Subcutaneous abdominal adipose tissue (tissue), 5 donors: Measurements from ENCODE around the gene PSTPIP2.

Experiments
- H3K27ac ChIP-seq: one replicate; pipeline ENCODE4 v1.7.0; 2013; ENCODE audit warnings: low read depth, mild to moderate bottlenecking, inconsistent platforms, low read length, moderate library complexity
- H3K27me3 ChIP-seq, 5 donors: one replicate each; pipeline ENCODE4 v1.7.0; 2013; ENCODE audit warnings: low read length in 5 of 5, inconsistent platforms in 1 of 5; ENCODE audit not compliant: control insufficient read depth in 5 of 5, insufficient read depth in 4 of 5
- H3K36me3 ChIP-seq, 5 donors: one replicate each; pipeline ENCODE4 v1.7.0; 2013; ENCODE audit warnings: low read length in 5 of 5; ENCODE audit not compliant: control insufficient read depth in 5 of 5, insufficient read depth in 5 of 5
- H3K4me1 ChIP-seq, 5 donors: one replicate each; pipeline ENCODE4 v1.7.0; 2013; ENCODE audit warnings: low read length in 5 of 5, mild to moderate bottlenecking in 3 of 5, moderate library complexity in 1 of 5; ENCODE audit not compliant: control insufficient read depth in 5 of 5, insufficient read depth in 5 of 5
- H3K4me3 ChIP-seq, 5 donors: one replicate each; pipeline ENCODE4 v1.7.0; 2013; ENCODE audit warnings: low read length in 5 of 5, low read depth in 1 of 5
- H3K9ac ChIP-seq, 5 donors: one replicate each; pipeline ENCODE4 v1.7.0; 2013; ENCODE audit warnings: low read length in 5 of 5, mild to moderate bottlenecking in 4 of 5, moderate library complexity in 3 of 5
- H3K9me3 ChIP-seq, 5 donors: one replicate each; pipeline ENCODE4 v1.7.0; 2013; ENCODE audit warnings: low read length in 5 of 5; ENCODE audit not compliant: control insufficient read depth in 5 of 5
- donor health status: healthy.
- donor health status: healthy.
- donor health status: healthy.
- donor health status: healthy.
- donor health status: healthy.

Gene PSTPIP2

GRCh38 chr18:46040747-46041104 is 31.3 kb downstream of the PSTPIP2 start:
- H3K27ac ChIP-seq, result no peak overlapping the region
- no peak overlapping the region for H3K9ac ChIP-seq
- H3K27me3 ChIP-seq, result no peaks in the 10 kb centered on the region
- no peak overlapping the region for H3K4me3 ChIP-seq
- H3K9me3 ChIP-seq, result no peaks in the 10 kb centered on the region
- peaks cover 0 to 7% (median 0%) of the 10 kb centered on the region in 5 donors for H3K4me1 ChIP-seq
- peaks cover 0 to 3% (median 0%) of the 10 kb centered on the region in 5 donors for H3K36me3 ChIP-seq

DNA sequence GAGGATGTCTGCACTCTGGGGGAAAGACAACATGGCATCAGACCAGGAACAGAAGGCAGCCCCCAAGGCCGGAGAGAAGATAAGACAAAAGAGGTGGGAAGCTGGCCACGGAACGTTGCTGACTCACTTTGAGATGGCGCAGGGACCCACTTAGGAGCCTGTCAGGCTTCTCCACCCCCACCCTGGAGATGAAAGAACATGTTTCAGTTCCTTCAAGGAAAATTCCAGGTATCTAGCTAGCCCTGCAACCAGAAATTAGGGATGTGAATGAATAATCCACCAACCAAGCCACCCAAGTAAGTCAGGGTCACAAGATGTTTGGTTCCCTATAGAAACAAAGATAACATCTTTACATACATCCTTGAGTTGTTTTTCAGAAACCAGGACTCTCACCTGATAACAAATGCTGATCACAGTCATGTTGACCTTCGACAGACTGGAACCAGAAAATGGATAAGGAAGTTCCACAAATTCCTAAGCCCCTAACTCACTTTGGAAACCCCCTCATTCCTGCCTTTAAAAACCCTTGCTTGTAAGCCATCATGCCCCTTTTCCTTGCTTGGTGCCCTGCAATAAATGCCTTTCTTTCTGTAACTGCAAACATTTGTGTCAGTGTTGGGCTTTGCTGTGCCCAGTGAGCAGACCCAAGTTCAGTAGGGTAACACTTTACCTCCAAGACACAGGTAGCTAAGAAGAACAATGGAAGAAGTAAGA is 31.9 kb downstream of the PSTPIP2 start:
- peaks cover 0 to 3% (median 0%) of the 10 kb centered on the region in 5 donors for H3K36me3 ChIP-seq
- H3K9ac ChIP-seq, result no peak overlapping the region
- H3K27ac ChIP-seq, result no peak overlapping the region
- peaks cover 0 to 7% (median 0%) of the 10 kb centered on the region in 5 donors for H3K4me1 ChIP-seq
- no peak overlapping the region for H3K4me3 ChIP-seq
- no peaks in the 10 kb centered on the region for H3K27me3 ChIP-seq
- H3K9me3 ChIP-seq, result no peaks in the 10 kb centered on the region

- no peaks in the 10 kb centered on the region for H3K9me3 ChIP-seq
Observed at GRCh38 chr18:46037512-46038305, 34.4 kb downstream of the PSTPIP2 start.

GRCh38 chr18:46035696-46036680 is 36.1 kb downstream of the PSTPIP2 start:
- Histone ChIP-seq H3K27ac (no peak overlapping the region), H3K4me1 (peaks cover 0 to 4% (median 0%) of the 10 kb centered on the region in 5 donors), H3K27me3 (no peaks in the 10 kb centered on the region), H3K9me3 (no peaks in the 10 kb centered on the region), H3K36me3 (peaks cover 0 to 3% (median 0%) of the 10 kb centered on the region in 5 donors), H3K4me3 (no peak overlapping the region), H3K9ac (no peak overlapping the region)

More at GRCh38 chr18:46037512-46038305, 34.4 kb downstream of the PSTPIP2 start:
- Histone ChIP-seq H3K36me3 (peaks cover 0 to 3% (median 0%) of the 10 kb centered on the region in 5 donors), H3K27me3 (no peaks in the 10 kb centered on the region), H3K27ac (no peak overlapping the region), H3K9ac (no peak overlapping the region), H3K4me3 (no peak overlapping the region), H3K4me1 (peaks cover 0 to 4% (median 0%) of the 10 kb centered on the region in 5 donors)

GRCh38 chr18:46034230-46034629 is 37.8 kb downstream of the PSTPIP2 start:
- Histone ChIP-seq H3K9me3 (no peaks in the 10 kb centered on the region), H3K4me1 (peaks cover 0 to 4% (median 0%) of the 10 kb centered on the region in 5 donors), H3K27ac (no peak overlapping the region), H3K27me3 (no peaks in the 10 kb centered on the region), H3K36me3 (no peaks in the 10 kb centered on the region), H3K9ac (no peak overlapping the region), H3K4me3 (no peak overlapping the region)

DNA sequence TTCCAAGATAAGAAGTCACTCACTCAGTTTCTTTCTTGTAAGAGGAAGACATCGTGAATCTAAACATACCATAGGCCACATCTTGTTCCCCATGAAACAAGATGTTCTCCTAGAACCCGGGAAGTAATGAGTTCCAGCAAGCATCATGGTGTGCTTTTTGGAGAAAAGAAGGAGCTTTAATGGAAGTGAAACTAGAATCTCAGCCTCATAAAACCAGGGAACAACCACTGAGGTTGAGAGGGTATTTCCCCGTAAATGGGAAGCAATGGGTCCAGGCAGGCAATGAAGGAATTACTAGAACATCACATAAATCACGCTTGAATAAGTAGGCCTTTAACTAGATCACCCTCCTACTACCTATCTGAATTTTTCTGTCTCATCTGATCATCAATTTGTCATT is 40.3 kb downstream of the PSTPIP2 start:
- no peak overlapping the region for H3K4me3 ChIP-seq
- no peaks in the 10 kb centered on the region for H3K27me3 ChIP-seq
- H3K4me1 ChIP-seq, result peaks cover 0 to 11% (median 6%) of the 10 kb centered on the region in 5 donors
- H3K9ac ChIP-seq, result no peak overlapping the region
- no peaks in the 10 kb centered on the region for H3K9me3 ChIP-seq
- H3K36me3 ChIP-seq, result no peaks in the 10 kb centered on the region
- no peak overlapping the region for H3K27ac ChIP-seq

- Histone ChIP-seq H3K4me3 (peak overlapping the region; percentile 17 to 67 (median 65)), H3K4me1 (peaks cover 0 to 11% (median 6%) of the 10 kb centered on the region in 5 donors), H3K27ac (no peak overlapping the region), H3K36me3 (no peaks in the 10 kb centered on the region), H3K9ac (peak overlapping the region in 4 of 5 donors; percentile 4 to 72 (median 66)), H3K27me3 (no peaks in the 10 kb centered on the region), H3K9me3 (no peaks in the 10 kb centered on the region)
Observed at GRCh38 chr18:46028536-46028891, 43.5 kb downstream of the PSTPIP2 start.

DNA sequence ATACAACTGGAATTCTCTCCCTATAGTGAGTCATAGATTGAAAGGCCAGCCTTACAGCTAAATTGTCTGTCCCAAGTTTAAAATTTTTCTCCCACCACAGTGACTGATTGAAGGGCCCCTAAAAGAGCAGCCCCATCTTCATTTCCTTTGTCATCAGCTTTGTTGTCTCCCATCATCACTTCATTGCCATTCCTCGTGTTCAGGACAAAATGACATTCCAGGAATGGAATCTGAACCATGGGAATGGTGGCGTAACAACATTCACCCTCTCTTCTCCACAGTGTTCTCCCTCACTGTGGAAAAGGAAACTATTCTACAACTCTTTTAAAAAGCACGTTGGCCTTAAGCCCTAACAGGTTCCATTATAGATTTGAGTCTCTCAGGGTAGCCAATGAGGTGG is 52.1 kb downstream of the PSTPIP2 start:
- Histone ChIP-seq H3K4me1 (no peaks in the 10 kb centered on the region), H3K36me3 (peaks cover 0 to 6% (median 0%) of the 10 kb centered on the region in 5 donors), H3K9me3 (no peaks in the 10 kb centered on the region), H3K4me3 (no peak overlapping the region), H3K27ac (no peak overlapping the region), H3K27me3 (no peaks in the 10 kb centered on the region), H3K9ac (no peak overlapping the region)

- H3K27me3 ChIP-seq, result no peaks in the 10 kb centered on the region
- H3K36me3 ChIP-seq, result peaks cover 0 to 8% (median 0%) of the 10 kb centered on the region in 5 donors
- no peaks in the 10 kb centered on the region for H3K9me3 ChIP-seq
- H3K27ac ChIP-seq, result no peak overlapping the region
- peaks cover 0 to 13% (median 5%) of the 10 kb centered on the region in 5 donors for H3K4me1 ChIP-seq
- no peak overlapping the region for H3K9ac ChIP-seq
- H3K4me3 ChIP-seq, result no peak overlapping the region
Observed at GRCh38 chr18:46013484-46014189, 58.4 kb downstream of the PSTPIP2 start.
